NCI-H2196 (cell line): ENCODE data around the gene MOV10L1.
A peak's percentile ranks its signal among the peaks of the same experiment; 100 is the strongest.

ENCODE experiments used
- DNase-seq: peaks from one replicate; lab custom pipeline; 2025; ENCODE audit not compliant: unreplicated experiment; lab: John Stamatoyannopoulos, UW

MOV10L1 gene

GRCh38 chr22:50058906-50059880, 30.6 kb upstream of the MOV10L1 start:
- DNase-seq, result no peak

- no peak for DNase-seq
These were observed 29.9 kb upstream of the MOV10L1 start for GRCh38 chr22:50059881-50060262.

GRCh38 chr22:50060441-50061140, 29.2 kb upstream of the MOV10L1 start:
- no peak for DNase-seq

- DNase-seq, result no peak
These were observed 28.5 kb upstream of the MOV10L1 start for GRCh38 chr22:50061141-50061823.

GRCh38 chr22:50061824-50062355, 27.9 kb upstream of the MOV10L1 start:
- no peak for DNase-seq

DNA sequence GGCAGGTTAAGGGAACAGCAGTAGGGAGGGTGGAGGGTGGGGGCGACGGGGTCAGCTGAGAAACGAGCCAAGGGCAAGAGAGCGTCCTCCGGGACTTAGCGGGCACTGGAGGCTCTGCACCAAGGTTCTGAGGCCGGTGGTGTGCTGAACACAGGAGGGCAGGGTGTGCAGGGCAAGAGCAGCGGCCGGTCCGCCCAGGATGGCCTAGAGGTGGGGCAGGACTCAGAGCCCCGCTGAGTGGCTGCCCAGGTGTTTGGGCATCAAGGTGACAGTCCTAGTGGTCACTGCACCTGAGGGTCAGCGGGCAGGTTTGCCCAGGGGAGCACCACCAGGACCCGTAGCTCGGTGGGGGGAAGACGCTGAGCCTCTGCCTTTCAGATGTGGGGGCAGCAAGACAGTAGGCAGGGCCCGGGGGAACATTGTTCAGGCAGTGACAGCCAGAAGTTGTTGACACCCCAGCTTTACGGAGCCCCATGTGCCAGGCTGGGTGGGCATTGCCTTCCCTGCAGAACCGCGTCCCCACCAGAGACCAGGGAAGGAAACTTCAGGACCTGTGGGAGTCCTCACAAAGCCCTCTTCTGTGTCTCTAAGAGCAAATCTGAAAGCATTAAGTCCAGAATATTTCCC, 27.2 kb upstream of the MOV10L1 start:
- no peak for DNase-seq

- no peak for DNase-seq
These were observed 26.0 kb upstream of the MOV10L1 start for GRCh38 chr22:50063589-50064393.

- no peak for DNase-seq
These were observed 25.4 kb upstream of the MOV10L1 start for GRCh38 chr22:50064453-50064852.

- DNase-seq, result no peak
These were observed 22.6 kb upstream of the MOV10L1 start for GRCh38 chr22:50067244-50067643.

DNA sequence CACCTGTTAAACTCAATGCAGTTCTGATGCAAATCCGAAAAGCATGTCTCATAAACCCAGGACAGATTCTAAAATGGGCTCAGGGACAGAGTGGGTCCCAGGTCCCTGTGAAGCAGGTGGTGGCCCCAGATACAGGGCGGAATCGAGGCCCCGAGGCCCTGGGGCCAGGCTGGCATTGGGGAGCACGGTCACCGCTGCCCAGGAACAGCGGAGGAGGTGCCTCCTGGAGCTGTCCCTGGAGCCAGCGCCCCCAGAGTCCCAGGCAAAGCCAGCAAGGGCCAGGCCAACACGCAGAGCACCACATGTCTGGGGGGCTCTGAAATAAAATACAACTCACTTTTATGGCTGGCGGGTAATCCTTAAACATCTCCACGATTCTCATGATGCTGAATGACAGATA, 21.7 kb upstream of the MOV10L1 start:
- DNase-seq, result no peak

- DNase-seq, result no peak
These were observed 19.4 kb upstream of the MOV10L1 start for GRCh38 chr22:50070366-50070765.

- DNase-seq, result no peak
These were observed 18.2 kb upstream of the MOV10L1 start for GRCh38 chr22:50071432-50072166.

DNA sequence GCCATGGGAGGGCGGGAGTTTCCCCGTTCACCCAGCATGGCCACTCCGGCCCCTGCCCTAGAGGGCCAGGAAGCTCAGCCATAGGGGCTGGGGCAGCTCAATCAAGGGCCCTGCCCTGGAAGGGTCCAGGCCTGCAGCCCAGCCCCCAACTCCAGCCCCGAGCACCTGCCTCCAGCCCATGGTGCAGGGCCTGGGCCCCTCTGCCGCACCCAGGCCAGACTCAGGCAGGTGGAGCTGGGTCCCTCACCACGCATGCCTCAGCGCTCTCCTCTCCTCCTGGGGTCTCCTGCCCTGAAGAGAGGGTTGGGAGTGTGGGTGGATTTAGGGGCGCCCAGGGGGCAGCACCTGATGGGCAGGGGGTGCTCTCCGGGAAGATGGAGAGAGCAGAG, 17.6 kb upstream of the MOV10L1 start:
- no peak for DNase-seq

GRCh38 chr22:50072714-50073538, 16.9 kb upstream of the MOV10L1 start:
- no peak for DNase-seq

GRCh38 chr22:50074056-50074455, 15.8 kb upstream of the MOV10L1 start:
- no peak for DNase-seq

DNA sequence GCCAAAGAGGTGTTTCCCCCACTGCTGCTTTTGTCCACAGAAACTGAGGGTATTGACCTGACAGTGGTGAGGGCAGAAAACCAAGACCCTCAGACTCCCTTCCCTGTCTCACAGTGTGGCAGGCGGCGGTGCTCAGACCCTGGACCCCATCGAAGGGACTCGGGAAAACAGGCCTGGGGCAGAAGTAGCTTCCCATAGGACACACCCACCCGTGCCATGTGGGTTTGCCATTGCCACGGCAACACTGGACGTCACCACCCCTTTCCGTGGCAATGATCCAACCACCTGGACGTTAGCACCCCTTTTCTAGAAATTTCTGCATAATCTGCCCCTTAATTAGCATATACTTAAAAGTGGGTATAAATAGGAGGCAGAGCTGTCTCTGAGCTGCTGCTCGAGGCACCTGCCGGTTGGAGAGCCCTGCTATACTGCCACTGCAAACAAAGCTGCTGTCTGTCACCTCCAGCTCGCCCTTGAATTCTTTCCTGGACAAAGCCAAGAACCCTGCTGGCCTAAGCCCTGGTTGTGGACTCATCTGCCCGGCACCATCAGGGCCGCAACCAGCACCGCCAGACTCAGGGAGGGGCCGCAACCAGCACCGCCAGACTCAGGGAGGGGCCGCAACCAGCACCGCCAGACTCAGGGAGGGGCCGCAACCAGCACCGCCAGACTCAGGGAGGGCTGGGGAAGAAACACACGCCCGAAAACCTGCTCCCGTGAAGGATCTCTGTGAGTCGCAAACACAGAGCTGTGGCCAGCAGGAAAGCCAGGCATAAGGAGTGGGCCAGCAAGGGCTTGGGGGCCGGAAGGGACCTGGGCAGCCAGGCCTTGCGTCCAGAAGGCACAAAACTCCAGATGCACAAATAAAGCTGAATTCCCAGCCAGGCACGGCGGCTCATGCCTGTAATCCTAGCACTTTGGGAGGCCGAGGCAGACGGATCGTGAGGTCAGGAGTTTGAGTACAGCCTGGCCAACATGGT, 15.0 kb upstream of the MOV10L1 start:
- peak; percentile 70 for DNase-seq
